H1 (cell line): ENCODE results near the gene ZBTB40. TPM values are rescaled to one million over a fixed set of nuclear protein-coding genes. Genes with fewer than 3 reads are reported as not detected.

Source experiments
- PHF8 ChIP-seq: fragments of 200-600 bp; sonication (generic); conservative IDR thresholded peaks from 2 replicates; pipeline ENCODE4 v1.7.1; 2012; ENCODE audit warnings: low read depth, mild to moderate bottlenecking, inconsistent platforms, low read length, moderate library complexity
- RNF2 ChIP-seq: fragments of 200-900, 300-1000 bp; sonication (generic); IDR thresholded peaks from 2 replicates; pipeline ENCODE4 v1.7.1; 2016; ENCODE audit warnings: borderline replicate concordance, low read depth, mild to moderate bottlenecking, antibody characterized with exemption, low read length; ENCODE audit not compliant: poor library complexity, severe bottlenecking; ENCODE audit errors: missing control alignments
- SIRT6 ChIP-seq: IDR thresholded peaks from one replicate; pipeline ENCODE4 v1.7.1; 2012; ENCODE audit warnings: low read length, inconsistent platforms
- TEAD4 ChIP-seq: IDR thresholded peaks from 2 replicates; pipeline ENCODE4 v1.6.1; 2012; ENCODE audit warnings: low read depth, low read length, inconsistent platforms, mixed read lengths
- polyA plus RNA-seq, 7 experiments: library from polyadenylated mRNA; depleted of rRNA in 3 of 7; stranded (reverse) in 5 of 7; unstranded in 2 of 7; fragments of >200 nt in 5 of 7; fragments of 200-250 nt in 2 of 7; gene quantifications; 1 replicate in 5 of 7; 2 replicates in 1 of 7; 4 replicates in 1 of 7; pipeline versions ENCODE4 v1.2.1 to v1.2.3, GENCODE V29; 2011 to 2013; ENCODE audit warnings: missing spikeins in 2 of 7, mixed read lengths in 2 of 7
- total RNA-seq: library from RNA; stranded (reverse); fragmentation: NEBNext Ultra II Directional; extraction: Animal tissue kit (Norgen Biotek cat#: 25700); gene quantifications from 2 replicates; pipeline ENCODE4 v1.2.1, GENCODE V29; 2021
- TF ChIP-seq, protein P1 (sequence below): fragments of 300-600 bp; sonication (generic); IDR thresholded peaks from 2 replicates; pipeline ENCODE4 v1.7.1; 2012; ENCODE audit warnings: low read length, moderate library complexity, mild to moderate bottlenecking, inconsistent platforms; ENCODE audit not compliant: insufficient replicate concordance

ZBTB40 gene
- total and polyA plus RNA-seq, 2 of the 8 experiments (the other 6 are each of a cell fraction or from before 2014, with no cell fraction given), result 3.1 to 19.3 TPM

DNA sequence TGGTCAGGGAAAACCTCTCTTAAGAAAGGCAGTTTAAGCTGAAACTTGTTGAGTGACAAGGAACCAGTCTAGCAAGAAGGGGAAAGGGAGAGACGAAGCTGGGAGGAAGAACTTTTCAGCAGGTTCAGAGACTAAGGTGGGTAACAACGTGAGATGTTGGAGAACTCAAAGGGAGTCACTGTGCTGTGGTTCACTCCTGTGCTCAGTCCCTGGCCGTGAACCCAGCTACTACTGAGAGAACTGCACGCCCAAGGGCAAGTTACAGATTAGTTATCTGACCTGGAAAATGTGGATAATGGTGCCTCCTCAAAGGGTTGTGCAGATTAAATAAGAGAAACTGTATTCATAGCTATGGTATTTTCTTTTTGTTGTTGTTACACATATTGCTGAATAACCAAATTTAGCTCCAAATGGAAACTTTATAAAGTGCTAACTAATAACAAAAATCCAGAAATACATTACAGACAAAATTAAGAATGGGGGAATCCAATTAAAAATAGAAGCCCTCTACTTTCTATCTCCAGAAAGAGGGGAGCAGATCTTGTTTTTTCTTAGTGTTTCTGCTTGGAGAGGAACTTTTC lies 2.9 kb downstream of the ZBTB40 start (continued):
- TF ChIP-seq, protein P1, sequence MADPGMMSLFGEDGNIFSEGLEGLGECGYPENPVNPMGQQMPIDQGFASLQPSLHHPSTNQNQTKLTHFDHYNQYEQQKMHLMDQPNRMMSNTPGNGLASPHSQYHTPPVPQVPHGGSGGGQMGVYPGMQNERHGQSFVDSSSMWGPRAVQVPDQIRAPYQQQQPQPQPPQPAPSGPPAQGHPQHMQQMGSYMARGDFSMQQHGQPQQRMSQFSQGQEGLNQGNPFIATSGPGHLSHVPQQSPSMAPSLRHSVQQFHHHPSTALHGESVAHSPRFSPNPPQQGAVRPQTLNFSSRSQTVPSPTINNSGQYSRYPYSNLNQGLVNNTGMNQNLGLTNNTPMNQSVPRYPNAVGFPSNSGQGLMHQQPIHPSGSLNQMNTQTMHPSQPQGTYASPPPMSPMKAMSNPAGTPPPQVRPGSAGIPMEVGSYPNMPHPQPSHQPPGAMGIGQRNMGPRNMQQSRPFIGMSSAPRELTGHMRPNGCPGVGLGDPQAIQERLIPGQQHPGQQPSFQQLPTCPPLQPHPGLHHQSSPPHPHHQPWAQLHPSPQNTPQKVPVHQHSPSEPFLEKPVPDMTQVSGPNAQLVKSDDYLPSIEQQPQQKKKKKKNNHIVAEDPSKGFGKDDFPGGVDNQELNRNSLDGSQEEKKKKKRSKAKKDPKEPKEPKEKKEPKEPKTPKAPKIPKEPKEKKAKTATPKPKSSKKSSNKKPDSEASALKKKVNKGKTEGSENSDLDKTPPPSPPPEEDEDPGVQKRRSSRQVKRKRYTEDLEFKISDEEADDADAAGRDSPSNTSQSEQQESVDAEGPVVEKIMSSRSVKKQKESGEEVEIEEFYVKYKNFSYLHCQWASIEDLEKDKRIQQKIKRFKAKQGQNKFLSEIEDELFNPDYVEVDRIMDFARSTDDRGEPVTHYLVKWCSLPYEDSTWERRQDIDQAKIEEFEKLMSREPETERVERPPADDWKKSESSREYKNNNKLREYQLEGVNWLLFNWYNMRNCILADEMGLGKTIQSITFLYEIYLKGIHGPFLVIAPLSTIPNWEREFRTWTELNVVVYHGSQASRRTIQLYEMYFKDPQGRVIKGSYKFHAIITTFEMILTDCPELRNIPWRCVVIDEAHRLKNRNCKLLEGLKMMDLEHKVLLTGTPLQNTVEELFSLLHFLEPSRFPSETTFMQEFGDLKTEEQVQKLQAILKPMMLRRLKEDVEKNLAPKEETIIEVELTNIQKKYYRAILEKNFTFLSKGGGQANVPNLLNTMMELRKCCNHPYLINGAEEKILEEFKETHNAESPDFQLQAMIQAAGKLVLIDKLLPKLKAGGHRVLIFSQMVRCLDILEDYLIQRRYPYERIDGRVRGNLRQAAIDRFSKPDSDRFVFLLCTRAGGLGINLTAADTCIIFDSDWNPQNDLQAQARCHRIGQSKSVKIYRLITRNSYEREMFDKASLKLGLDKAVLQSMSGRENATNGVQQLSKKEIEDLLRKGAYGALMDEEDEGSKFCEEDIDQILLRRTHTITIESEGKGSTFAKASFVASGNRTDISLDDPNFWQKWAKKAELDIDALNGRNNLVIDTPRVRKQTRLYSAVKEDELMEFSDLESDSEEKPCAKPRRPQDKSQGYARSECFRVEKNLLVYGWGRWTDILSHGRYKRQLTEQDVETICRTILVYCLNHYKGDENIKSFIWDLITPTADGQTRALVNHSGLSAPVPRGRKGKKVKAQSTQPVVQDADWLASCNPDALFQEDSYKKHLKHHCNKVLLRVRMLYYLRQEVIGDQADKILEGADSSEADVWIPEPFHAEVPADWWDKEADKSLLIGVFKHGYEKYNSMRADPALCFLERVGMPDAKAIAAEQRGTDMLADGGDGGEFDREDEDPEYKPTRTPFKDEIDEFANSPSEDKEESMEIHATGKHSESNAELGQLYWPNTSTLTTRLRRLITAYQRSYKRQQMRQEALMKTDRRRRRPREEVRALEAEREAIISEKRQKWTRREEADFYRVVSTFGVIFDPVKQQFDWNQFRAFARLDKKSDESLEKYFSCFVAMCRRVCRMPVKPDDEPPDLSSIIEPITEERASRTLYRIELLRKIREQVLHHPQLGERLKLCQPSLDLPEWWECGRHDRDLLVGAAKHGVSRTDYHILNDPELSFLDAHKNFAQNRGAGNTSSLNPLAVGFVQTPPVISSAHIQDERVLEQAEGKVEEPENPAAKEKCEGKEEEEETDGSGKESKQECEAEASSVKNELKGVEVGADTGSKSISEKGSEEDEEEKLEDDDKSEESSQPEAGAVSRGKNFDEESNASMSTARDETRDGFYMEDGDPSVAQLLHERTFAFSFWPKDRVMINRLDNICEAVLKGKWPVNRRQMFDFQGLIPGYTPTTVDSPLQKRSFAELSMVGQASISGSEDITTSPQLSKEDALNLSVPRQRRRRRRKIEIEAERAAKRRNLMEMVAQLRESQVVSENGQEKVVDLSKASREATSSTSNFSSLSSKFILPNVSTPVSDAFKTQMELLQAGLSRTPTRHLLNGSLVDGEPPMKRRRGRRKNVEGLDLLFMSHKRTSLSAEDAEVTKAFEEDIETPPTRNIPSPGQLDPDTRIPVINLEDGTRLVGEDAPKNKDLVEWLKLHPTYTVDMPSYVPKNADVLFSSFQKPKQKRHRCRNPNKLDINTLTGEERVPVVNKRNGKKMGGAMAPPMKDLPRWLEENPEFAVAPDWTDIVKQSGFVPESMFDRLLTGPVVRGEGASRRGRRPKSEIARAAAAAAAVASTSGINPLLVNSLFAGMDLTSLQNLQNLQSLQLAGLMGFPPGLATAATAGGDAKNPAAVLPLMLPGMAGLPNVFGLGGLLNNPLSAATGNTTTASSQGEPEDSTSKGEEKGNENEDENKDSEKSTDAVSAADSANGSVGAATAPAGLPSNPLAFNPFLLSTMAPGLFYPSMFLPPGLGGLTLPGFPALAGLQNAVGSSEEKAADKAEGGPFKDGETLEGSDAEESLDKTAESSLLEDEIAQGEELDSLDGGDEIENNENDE, result no peak
- TF ChIP-seq SIRT6, result no peak
- TF ChIP-seq RNF2, result no peak
- TF ChIP-seq PHF8, result no peak
- no peak for TF ChIP-seq TEAD4
